ENCODE results near the gene DDX20.

Gene DDX20

DNA sequence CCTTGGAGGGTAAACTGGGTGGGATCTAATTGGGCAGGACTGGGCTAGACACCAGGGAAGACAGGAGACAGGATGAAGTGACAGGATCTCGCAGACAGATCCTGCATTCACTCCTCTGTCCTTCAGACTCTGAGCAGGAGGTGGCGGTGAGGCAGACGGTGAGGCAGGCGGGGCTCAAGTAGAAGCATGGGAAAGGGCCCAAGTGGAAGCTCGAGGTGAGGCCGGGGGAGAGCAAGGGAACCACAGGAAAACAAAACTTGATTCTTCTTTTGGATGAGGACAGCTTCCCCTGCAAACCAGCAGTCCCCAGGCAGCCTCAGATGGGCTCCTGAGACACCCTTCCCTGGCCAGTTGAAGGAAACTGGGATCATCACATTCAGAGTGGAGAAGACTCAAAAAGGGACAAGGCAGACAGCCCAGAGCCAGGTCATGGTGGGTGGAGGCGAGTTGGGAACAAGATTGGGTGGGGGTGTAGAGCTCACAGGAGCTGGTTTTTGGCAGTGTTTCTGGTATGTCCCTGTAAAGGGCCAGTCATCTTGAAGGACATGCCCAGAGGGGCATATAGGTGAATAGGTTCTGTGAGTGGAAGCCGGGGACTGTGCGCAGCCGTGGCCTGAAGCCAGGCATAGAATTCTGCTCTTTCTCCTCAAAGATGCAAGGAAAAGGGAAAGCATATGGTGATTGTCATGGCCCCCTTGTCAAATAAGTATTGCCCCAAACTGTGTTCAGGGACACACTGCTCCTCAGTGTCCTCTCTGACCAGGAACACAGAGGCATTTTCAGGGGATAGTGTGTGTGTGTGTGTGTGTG is 34.5 kb upstream of the DDX20 start:
- WGBS (ENCODE audit: insufficient coverage, insufficient read length), result no CpG with 5 or more reads among the region's 10 CpGs
- H3K36me3 ChIP-seq (ENCODE audit: control insufficient read depth, insufficient read depth, low read length), result peaks cover 2% of the 10 kb centered on the region; the same call in 1 of the 2 replicates
- DNase-seq (ENCODE audit: low read depth, low spot score), result no peak
- H3K9me3 ChIP-seq (ENCODE audit: control insufficient read depth, insufficient read depth, low read length), result no peaks in the 10 kb centered on the region
- H3K27ac ChIP-seq (ENCODE audit: low read length), result no peak overlapping the region
- H3K4me1 ChIP-seq (ENCODE audit: control insufficient read depth, insufficient read depth, low read length), result peaks cover 19% of the 10 kb centered on the region
- H3K4me3 ChIP-seq (ENCODE audit: low read length), result no peak overlapping the region
- H3K27me3 ChIP-seq (ENCODE audit: control insufficient read depth, insufficient read depth, low read length), result no peaks in the 10 kb centered on the region

- no peaks in the 10 kb centered on the region for H3K9me3 ChIP-seq (ENCODE audit: control insufficient read depth, insufficient read depth, low read length)
- H3K4me3 ChIP-seq (ENCODE audit: low read length), result no peak overlapping the region
- H3K36me3 ChIP-seq (ENCODE audit: control insufficient read depth, insufficient read depth, low read length), result no peaks in the 10 kb centered on the region
- WGBS (ENCODE audit: insufficient coverage, insufficient read length), result no CpG with 5 or more reads among the region's 7 CpGs
- H3K27ac ChIP-seq (ENCODE audit: low read length), result no peak overlapping the region
- no peaks in the 10 kb centered on the region for H3K27me3 ChIP-seq (ENCODE audit: control insufficient read depth, insufficient read depth, low read length)
- no peak for DNase-seq (ENCODE audit: low read depth, low spot score)
- peaks cover 19% of the 10 kb centered on the region for H3K4me1 ChIP-seq (ENCODE audit: control insufficient read depth, insufficient read depth, low read length)
Observed at GRCh38 chr1:111723091-111723806, 32.5 kb upstream of the DDX20 start.

DNA sequence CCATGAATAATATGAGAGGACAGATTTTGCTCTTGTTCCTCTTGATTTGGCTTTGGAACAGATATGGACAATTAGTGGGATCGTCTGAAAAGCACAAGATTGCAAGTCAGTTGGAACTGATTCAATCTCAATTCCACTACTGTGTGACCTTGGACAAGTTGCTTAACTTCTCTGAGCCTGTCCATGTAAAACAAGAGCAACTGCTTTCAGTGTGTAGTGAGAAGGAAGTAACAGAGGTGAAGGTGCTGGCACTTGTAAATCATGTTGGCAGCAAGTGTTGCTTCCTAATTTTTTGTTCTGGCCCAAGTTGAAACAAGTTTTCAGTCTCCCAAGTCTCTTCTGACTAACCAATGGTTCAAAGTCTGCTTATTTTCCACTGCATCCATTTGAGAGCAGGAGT is 31.8 kb upstream of the DDX20 start:
- no peaks in the 10 kb centered on the region for H3K27me3 ChIP-seq (ENCODE audit: control insufficient read depth, insufficient read depth, low read length)
- H3K4me1 ChIP-seq (ENCODE audit: control insufficient read depth, insufficient read depth, low read length), result peaks cover 19% of the 10 kb centered on the region
- H3K27ac ChIP-seq (ENCODE audit: low read length), result no peak overlapping the region
- H3K36me3 ChIP-seq (ENCODE audit: control insufficient read depth, insufficient read depth, low read length), result no peaks in the 10 kb centered on the region
- no peak overlapping the region for H3K4me3 ChIP-seq (ENCODE audit: low read length)
- H3K9me3 ChIP-seq (ENCODE audit: control insufficient read depth, insufficient read depth, low read length), result no peaks in the 10 kb centered on the region
- no peak for DNase-seq (ENCODE audit: low read depth, low spot score)
- WGBS (ENCODE audit: insufficient coverage, insufficient read length), result no CpG with 5 or more reads among the region's 1 CpG

- no peaks in the 10 kb centered on the region for H3K9me3 ChIP-seq (ENCODE audit: control insufficient read depth, insufficient read depth, low read length)
- no peak for DNase-seq (ENCODE audit: low read depth, low spot score)
- WGBS (ENCODE audit: insufficient coverage, insufficient read length), result no CpG with 5 or more reads among the region's 5 CpGs
- H3K4me1 ChIP-seq (ENCODE audit: control insufficient read depth, insufficient read depth, low read length), result peaks cover 17% of the 10 kb centered on the region
- H3K27me3 ChIP-seq (ENCODE audit: control insufficient read depth, insufficient read depth, low read length), result no peaks in the 10 kb centered on the region
- H3K27ac ChIP-seq (ENCODE audit: low read length), result no peak overlapping the region
- no peak overlapping the region; the same call in 1 of the 2 replicates for H3K4me3 ChIP-seq (ENCODE audit: low read length)
- no peaks in the 10 kb centered on the region for H3K36me3 ChIP-seq (ENCODE audit: control insufficient read depth, insufficient read depth, low read length)
Observed at GRCh38 chr1:111725192-111725591, 30.5 kb upstream of the DDX20 start.

DNA sequence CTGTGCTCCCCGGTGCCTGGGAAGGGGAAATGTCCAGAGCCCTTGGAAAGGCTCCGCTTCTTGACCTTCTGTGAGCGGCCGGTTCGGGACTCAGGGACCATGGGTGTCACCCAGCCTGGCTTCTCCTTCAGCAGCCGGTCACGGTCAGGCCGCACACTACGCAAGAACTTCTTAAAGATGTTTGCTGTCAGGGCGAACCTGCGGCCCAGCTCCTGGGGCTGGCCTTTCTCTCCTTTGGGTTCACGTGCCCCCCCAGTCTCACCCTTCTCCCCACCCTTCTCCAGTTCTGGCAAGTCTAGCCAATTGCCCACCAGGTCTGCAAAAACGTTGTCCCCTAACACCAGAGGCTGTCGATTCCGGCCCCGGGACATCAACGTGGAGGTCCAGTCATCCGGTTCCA is 28.6 kb upstream of the DDX20 start:
- no peaks in the 10 kb centered on the region for H3K9me3 ChIP-seq (ENCODE audit: control insufficient read depth, insufficient read depth, low read length)
- H3K4me1 ChIP-seq (ENCODE audit: control insufficient read depth, insufficient read depth, low read length), result peaks cover 5% of the 10 kb centered on the region; the same call in 1 of the 2 replicates
- H3K4me3 ChIP-seq (ENCODE audit: low read length), result no peak overlapping the region
- no peaks in the 10 kb centered on the region for H3K27me3 ChIP-seq (ENCODE audit: control insufficient read depth, insufficient read depth, low read length)
- no peak for DNase-seq (ENCODE audit: low read depth, low spot score)
- no peaks in the 10 kb centered on the region for H3K36me3 ChIP-seq (ENCODE audit: control insufficient read depth, insufficient read depth, low read length)
- H3K27ac ChIP-seq (ENCODE audit: low read length), result no peak overlapping the region
- no CpG with 5 or more reads among the region's 18 CpGs for WGBS (ENCODE audit: insufficient coverage, insufficient read length)

DNA sequence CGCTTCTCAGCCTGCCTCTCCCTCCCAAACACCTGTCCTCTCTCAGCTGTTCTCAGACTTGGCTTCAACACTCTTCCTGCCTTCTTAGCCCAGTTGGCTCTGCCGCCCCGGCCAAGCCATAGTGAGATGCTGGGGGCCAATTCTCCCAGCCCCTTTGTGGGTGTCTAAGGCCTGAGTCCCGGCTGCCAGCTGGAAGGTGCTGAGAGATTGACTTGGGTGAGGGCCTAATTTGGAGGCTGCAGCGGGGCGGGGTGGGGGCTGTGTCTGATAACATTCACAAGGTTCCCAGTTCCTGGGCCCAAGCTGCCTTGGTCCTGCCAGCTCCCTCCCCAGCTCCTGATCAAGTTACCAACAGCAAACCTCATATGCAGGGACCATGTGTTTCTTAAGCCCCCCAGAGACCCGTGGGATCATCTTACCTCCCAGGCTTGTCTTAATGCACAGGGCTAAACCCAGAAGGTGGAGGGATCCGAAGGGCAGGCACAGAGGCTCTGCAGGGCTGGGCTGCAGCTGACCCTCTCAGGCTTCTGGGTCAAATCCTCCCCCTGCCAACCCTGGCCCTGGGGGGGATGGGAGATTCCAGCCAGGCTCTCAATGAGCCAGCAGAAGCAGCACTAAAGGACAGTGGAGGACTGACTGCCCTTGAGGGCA is 26.3 kb upstream of the DDX20 start:
- no CpG with 5 or more reads among the region's 8 CpGs for WGBS (ENCODE audit: insufficient coverage, insufficient read length)
- H3K4me3 ChIP-seq (ENCODE audit: low read length), result no peak overlapping the region
- H3K27me3 ChIP-seq (ENCODE audit: control insufficient read depth, insufficient read depth, low read length), result no peaks in the 10 kb centered on the region
- DNase-seq (ENCODE audit: low read depth, low spot score), result no peak
- H3K4me1 ChIP-seq (ENCODE audit: control insufficient read depth, insufficient read depth, low read length), result peaks cover 3% of the 10 kb centered on the region; the same call in 1 of the 2 replicates
- no peaks in the 10 kb centered on the region for H3K9me3 ChIP-seq (ENCODE audit: control insufficient read depth, insufficient read depth, low read length)
- H3K36me3 ChIP-seq (ENCODE audit: control insufficient read depth, insufficient read depth, low read length), result no peaks in the 10 kb centered on the region
- H3K27ac ChIP-seq (ENCODE audit: low read length), result no peak overlapping the region

DNA sequence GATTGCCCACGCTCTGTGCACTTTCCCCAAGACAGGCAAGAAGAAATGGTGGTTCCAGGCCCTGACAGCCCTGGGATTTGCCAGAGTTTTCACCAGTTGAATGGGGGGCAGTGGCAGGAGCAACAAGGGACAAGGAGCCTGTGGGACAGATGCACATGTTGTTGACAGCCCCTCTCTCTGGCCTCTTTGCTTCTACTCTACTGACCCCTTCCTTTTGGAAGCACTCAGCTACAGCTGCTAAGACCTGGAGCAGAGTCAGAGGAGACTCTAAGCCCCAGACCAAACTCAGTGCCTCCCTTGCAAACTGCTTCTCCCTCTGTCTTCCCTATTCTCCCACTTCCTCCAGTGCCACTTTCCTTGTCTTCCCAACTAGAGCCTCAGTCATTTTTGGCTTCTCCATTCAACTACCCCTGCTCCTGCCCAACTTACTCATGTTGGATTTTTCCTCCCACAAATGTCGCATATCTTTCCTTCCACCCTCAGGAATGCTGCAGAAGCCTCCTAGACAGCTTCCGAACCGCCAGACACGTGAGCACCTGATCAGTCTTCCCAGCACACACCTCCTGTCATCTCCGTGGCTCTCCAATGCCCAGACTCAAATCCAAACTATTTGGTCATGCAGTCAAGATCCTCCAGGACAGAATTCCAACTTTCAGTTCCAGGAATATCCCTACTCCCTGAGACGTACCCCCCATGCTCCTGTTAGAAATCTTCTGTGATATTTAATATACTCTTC is 25.6 kb upstream of the DDX20 start:
- H3K4me1 ChIP-seq (ENCODE audit: control insufficient read depth, insufficient read depth, low read length), result peaks cover 2% of the 10 kb centered on the region; the same call in 1 of the 2 replicates
- no peaks in the 10 kb centered on the region for H3K27me3 ChIP-seq (ENCODE audit: control insufficient read depth, insufficient read depth, low read length)

DNA sequence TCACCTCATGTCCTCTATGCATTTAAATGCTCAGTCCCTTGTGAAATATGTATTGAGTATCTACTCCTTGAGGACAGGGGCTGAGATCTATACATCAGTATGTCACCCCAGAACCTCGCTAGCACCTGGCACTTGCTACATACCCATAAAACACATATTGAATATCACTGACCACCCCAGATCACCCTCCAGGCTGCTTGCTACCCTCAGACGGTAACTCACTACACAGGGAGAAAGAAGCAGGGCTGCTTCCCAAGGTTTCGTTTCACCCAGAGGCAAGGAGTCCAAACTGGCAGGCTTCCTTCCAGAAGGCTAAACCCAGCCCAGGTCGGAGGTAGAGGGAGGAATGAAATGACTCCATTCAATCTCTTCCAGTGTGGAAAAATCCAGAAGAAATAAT is 25.0 kb upstream of the DDX20 start:
- no peak overlapping the region for H3K27ac ChIP-seq (ENCODE audit: low read length)
- no peaks in the 10 kb centered on the region for H3K9me3 ChIP-seq (ENCODE audit: control insufficient read depth, insufficient read depth, low read length)
- no peaks in the 10 kb centered on the region for H3K27me3 ChIP-seq (ENCODE audit: control insufficient read depth, insufficient read depth, low read length)
- peaks cover 1% of the 10 kb centered on the region for H3K4me1 ChIP-seq (ENCODE audit: control insufficient read depth, insufficient read depth, low read length)
- H3K4me3 ChIP-seq (ENCODE audit: low read length), result no peak overlapping the region
- no CpG with 5 or more reads among the region's 4 CpGs for WGBS (ENCODE audit: insufficient coverage, insufficient read length)
- H3K36me3 ChIP-seq (ENCODE audit: control insufficient read depth, insufficient read depth, low read length), result no peaks in the 10 kb centered on the region
- no peak for DNase-seq (ENCODE audit: low read depth, low spot score)

More for the DNA sequence above, 25.6 kb upstream of the DDX20 start:
- no peak overlapping the region for H3K4me3 ChIP-seq (ENCODE audit: low read length)
- no peaks in the 10 kb centered on the region for H3K9me3 ChIP-seq (ENCODE audit: control insufficient read depth, insufficient read depth, low read length)
- no CpG with 5 or more reads among the region's 7 CpGs for WGBS (ENCODE audit: insufficient coverage, insufficient read length)
- H3K36me3 ChIP-seq (ENCODE audit: control insufficient read depth, insufficient read depth, low read length), result no peaks in the 10 kb centered on the region
- no peak for DNase-seq (ENCODE audit: low read depth, low spot score)
- H3K27ac ChIP-seq (ENCODE audit: low read length), result no peak overlapping the region

DNA sequence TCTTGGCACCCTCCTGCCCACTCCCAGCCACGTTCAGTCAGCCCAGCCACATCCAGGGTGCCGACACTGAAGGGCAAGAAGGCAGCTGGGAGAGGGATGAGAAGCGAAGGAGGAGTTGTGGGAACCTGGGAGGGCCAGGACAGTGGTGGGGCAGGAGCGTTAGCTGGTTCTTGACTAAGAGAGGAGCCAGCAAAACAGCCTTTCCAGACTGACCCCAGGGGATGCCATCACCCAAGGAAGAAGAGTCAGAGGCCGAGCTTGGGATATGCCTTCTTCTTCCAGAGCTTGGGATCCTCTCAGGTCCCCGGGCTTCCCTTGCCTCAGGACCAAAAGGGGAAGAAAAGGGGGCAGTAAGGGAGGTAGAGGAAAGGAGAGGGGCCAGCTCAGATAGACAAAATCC is 23.7 kb upstream of the DDX20 start:
- Histone ChIP-seq H3K36me3 (ENCODE audit: control insufficient read depth, insufficient read depth, low read length) (no peaks in the 10 kb centered on the region), H3K9me3 (ENCODE audit: control insufficient read depth, insufficient read depth, low read length) (no peaks in the 10 kb centered on the region), H3K27ac (ENCODE audit: low read length) (no peak overlapping the region), H3K27me3 (ENCODE audit: control insufficient read depth, insufficient read depth, low read length) (no peaks in the 10 kb centered on the region), H3K4me1 (ENCODE audit: control insufficient read depth, insufficient read depth, low read length) (peaks cover 7% of the 10 kb centered on the region), H3K4me3 (ENCODE audit: low read length) (no peak overlapping the region)
- no CpG with 5 or more reads among the region's 6 CpGs for WGBS (ENCODE audit: insufficient coverage, insufficient read length)
- DNase-seq (ENCODE audit: low read depth, low spot score), result no peak

DNA sequence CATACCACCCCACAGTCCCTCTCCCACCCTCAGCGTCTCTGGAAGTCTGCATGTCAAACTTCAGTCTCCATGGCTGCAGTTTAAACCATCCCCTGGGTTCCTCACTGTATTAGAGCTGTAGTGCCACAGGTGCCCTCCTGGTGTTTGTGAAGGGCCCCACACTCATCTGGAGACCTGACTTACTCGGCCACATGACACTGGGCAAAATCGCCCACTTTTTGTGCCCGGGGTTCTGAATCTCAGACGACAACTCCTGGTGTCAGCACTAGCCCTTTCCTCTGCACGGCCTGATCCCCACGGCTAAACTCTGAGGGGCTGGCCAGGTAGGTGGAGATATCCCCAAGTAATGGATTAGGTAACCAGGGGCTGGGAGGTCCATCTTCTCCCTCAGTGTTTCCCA is 23.0 kb upstream of the DDX20 start:
- peaks cover 11% of the 10 kb centered on the region for H3K4me1 ChIP-seq (ENCODE audit: control insufficient read depth, insufficient read depth, low read length)
- WGBS (ENCODE audit: insufficient coverage, insufficient read length), result no CpG with 5 or more reads among the region's 7 CpGs
- H3K36me3 ChIP-seq (ENCODE audit: control insufficient read depth, insufficient read depth, low read length), result no peaks in the 10 kb centered on the region

More for the DNA sequence above, 23.0 kb upstream of the DDX20 start:
- no peak overlapping the region for H3K4me3 ChIP-seq (ENCODE audit: low read length)
- no peak for DNase-seq (ENCODE audit: low read depth, low spot score)
- H3K27ac ChIP-seq (ENCODE audit: low read length), result no peak overlapping the region
- no peaks in the 10 kb centered on the region for H3K9me3 ChIP-seq (ENCODE audit: control insufficient read depth, insufficient read depth, low read length)
- no peaks in the 10 kb centered on the region for H3K27me3 ChIP-seq (ENCODE audit: control insufficient read depth, insufficient read depth, low read length)
